PC-3 (cell line): ENCODE measurements around the gene SRCAP. TPM values are rescaled to one million over a fixed set of nuclear protein-coding genes. Genes with fewer than 3 reads are reported as not detected.
"Not testable (repeated sequence)": the region's sequence is repeated elsewhere in the genome, so short reads cannot be mapped to it uniquely, and the experiment has no call there.

Experiments used
- ATAC-seq: fragments of 200-7000 bp; cut with Tn5 transposase; 2 replicates; pipeline ENCODE4 v1.9.1; 2020; ENCODE audit warnings: mild to moderate bottlenecking, moderate library complexity
- BruUV-seq: library from RNA; stranded (reverse); fragments of 400-500 nt; replicated peaks from 2 replicates; lab custom pipeline; 2021; lab: Mats Ljungman, UMichigan
- CTCF ChIA-PET: fragments of 300-600 bp; sonication (Branson Sonifier 250); formaldehyde crosslinking; loops from one replicate; lab custom pipeline; 2022; ENCODE audit warnings: antibody characterized with exemption; lab: Charles Lee
- POLR2A ChIA-PET: fragments of 300-600 bp; sonication (Branson Sonifier 250); formaldehyde crosslinking; loops from one replicate; lab custom pipeline; 2022; ENCODE audit warnings: antibody characterized with exemption; ENCODE audit not compliant: unreplicated experiment; lab: Charles Lee
- DNase-seq: peaks from one replicate; pipeline ENCODE4 v3.0.0-alpha.2; 2015
- H2AFZ ChIP-seq: fragments of 300-600 bp; sonication (generic); 2 replicates; pipeline ENCODE4 v1.6.0; 2016; ENCODE audit warnings: antibody characterized with exemption, low read length
- H3F3A ChIP-seq: fragments of 300-600 bp; sonication (generic); one replicate; pipeline ENCODE4 v1.6.0; 2017; ENCODE audit warnings: antibody characterized with exemption, low read length, control low read depth, mild to moderate bottlenecking; ENCODE audit not compliant: unreplicated experiment
- H3K27ac ChIP-seq: fragments of 300-600 bp; sonication (generic); 2 replicates; pipeline ENCODE4 v1.5.1; 2016; ENCODE audit warnings: mild to moderate bottlenecking, low read length
- H3K27me3 ChIP-seq: fragments of 300-600 bp; sonication (generic); 2 replicates; pipeline ENCODE4 v1.6.1; 2016; ENCODE audit warnings: low read length, mixed read lengths
- H3K36me3 ChIP-seq: fragments of 300-600 bp; sonication (generic); 2 replicates; pipeline ENCODE4 v1.6.1; 2016; ENCODE audit warnings: low read depth, mixed run types, low read length, mixed read lengths
- H3K4me1 ChIP-seq: fragments of 300-600 bp; sonication (generic); 2 replicates; pipeline ENCODE4 v1.5.1; 2016; ENCODE audit warnings: low read length; ENCODE audit not compliant: insufficient read depth
- H3K4me2 ChIP-seq: fragments of 300-600 bp; sonication (generic); 2 replicates; pipeline ENCODE4 v1.6.0; 2016; ENCODE audit warnings: low read length
- H3K4me3 ChIP-seq: fragments of 300-600 bp; sonication (generic); 2 replicates; pipeline ENCODE4 v1.5.1; 2016; ENCODE audit warnings: mild to moderate bottlenecking, low read length, mixed read lengths
- H3K79me2 ChIP-seq: fragments of 300-600 bp; sonication (generic); 2 replicates; pipeline ENCODE4 v1.6.1; 2017; ENCODE audit warnings: low read length, mixed read lengths
- H3K9ac ChIP-seq: fragments of 300-600 bp; sonication (generic); 2 replicates; pipeline ENCODE4 v1.6.0; 2016; ENCODE audit warnings: mild to moderate bottlenecking, low read length
- H3K9me2 ChIP-seq: fragments of 300-600 bp; sonication (generic); replicated peaks from 2 replicates; pipeline ENCODE4 v1.6.1; 2016; ENCODE audit warnings: mixed run types, low read length, mixed read lengths
- H3K9me3 ChIP-seq: fragments of 300-600 bp; sonication (generic); 2 replicates; pipeline ENCODE4 v1.6.1; 2016; ENCODE audit warnings: low read length, mixed read lengths
- H4K20me1 ChIP-seq: fragments of 300-600 bp; sonication (generic); 2 replicates; pipeline ENCODE4 v1.6.1; 2016; ENCODE audit warnings: low read length, mixed read lengths
- CTCF ChIP-seq: fragments of 300-600 bp; sonication (generic); conservative IDR thresholded peaks from 2 replicates; pipeline ENCODE4 v1.5.1; 2017; ENCODE audit warnings: antibody characterized with exemption, low read depth, mild to moderate bottlenecking, low read length
- EZH2 ChIP-seq: fragments of 300-600 bp; sonication (generic); IDR thresholded peaks from one replicate; pipeline ENCODE4 v1.6.1; 2017; ENCODE audit warnings: antibody characterized with exemption, mild to moderate bottlenecking, low read length; ENCODE audit not compliant: unreplicated experiment
- EZH2phosphoT487 ChIP-seq: fragments of 300-600 bp; sonication (generic); IDR thresholded peaks from 2 replicates; pipeline ENCODE4 v1.6.1; 2018; ENCODE audit warnings: mild to moderate bottlenecking, antibody characterized with exemption, low read length, borderline replicate concordance
- intact Hi-C: fragments of 100-400 bp; cut with micrococcal nuclease; formaldehyde crosslinking; loops from 2 replicates; pipeline ENCODE4 v1.9.0; 2023
- total RNA-seq: library from RNA; depleted of rRNA; stranded (reverse); fragments of >200 nt; gene quantifications from 2 replicates; pipeline ENCODE4 v1.2.3, GENCODE V29; 2014

Gene SRCAP
- total RNA-seq, 1 experiment from 2014 or later, result 19.0 TPM

- TF ChIP-seq EZH2, result no peak
- TF ChIP-seq CTCF, result no peak
- no peak for TF ChIP-seq EZH2phosphoT487
- no peak for DNase-seq
- ChIA-PET CTCF (no interaction called here), POLR2A (no interaction called here)
- no peak overlapping the region for H3K9ac ChIP-seq
- no peaks in the 10 kb centered on the region for H4K20me1 ChIP-seq
- no peak for ATAC-seq
- H2AFZ ChIP-seq, result no peak overlapping the region
- H3K9me3 ChIP-seq, result no peaks in the 10 kb centered on the region
- H3K4me2 ChIP-seq, result no peak overlapping the region
- H3K27me3 ChIP-seq, result no peaks in the 10 kb centered on the region
- no peak overlapping the region for H3K27ac ChIP-seq
- no peaks in the 10 kb centered on the region for H3K79me2 ChIP-seq
- BruUV-seq, result no TSS peak
- H3K4me1 ChIP-seq, result peaks cover 5% of the 10 kb centered on the region
- no peaks in the 10 kb centered on the region for H3K36me3 ChIP-seq
- no peaks in the 10 kb centered on the region for H3F3A ChIP-seq
- no peaks in the 10 kb centered on the region for H3K9me2 ChIP-seq
- intact Hi-C loops, result no loop called here
- H3K4me3 ChIP-seq, result no peak overlapping the region
These were observed 6.4 kb upstream of the SRCAP start for GRCh38 chr16:30692396-30693064.

- peaks cover 16% of the 10 kb centered on the region for H3K79me2 ChIP-seq
- no peaks in the 10 kb centered on the region for H3K9me3 ChIP-seq
- DNase-seq (no peak), ATAC-seq (no peak)
- H3K4me1 ChIP-seq, result peaks cover 9% of the 10 kb centered on the region
- H3K9me2 ChIP-seq, result no peaks in the 10 kb centered on the region
- H3K27ac ChIP-seq, result no peak overlapping the region
- H2AFZ ChIP-seq, result no peak overlapping the region
- H3K4me2 ChIP-seq, result no peak overlapping the region
- no peaks in the 10 kb centered on the region for H3K27me3 ChIP-seq
- POLR2A ChIA-PET, result no interaction called here
- H3F3A ChIP-seq, result no peaks in the 10 kb centered on the region
- no peak overlapping the region for H3K9ac ChIP-seq
- BruUV-seq, result no TSS peak
- no peak for TF ChIP-seq CTCF
- TF ChIP-seq EZH2phosphoT487, result no peak
- TF ChIP-seq EZH2, result no peak
- H3K4me3 ChIP-seq, result no peak overlapping the region
- peaks cover under 1% of the 10 kb centered on the region; the same call in 1 of the 2 replicates for H3K36me3 ChIP-seq
- intact Hi-C loops, result no loop called here
- CTCF ChIA-PET, result interaction anchor here (0.8 kb wide), 1 partner anchor 21 kb away, joined by 3 read pairs; no protein-coding TSS in a partner anchor
- H4K20me1 ChIP-seq, result 0 out of 2 replicates have a peak, but pooled peaks cover 5% of the 10 kb centered on the region
These were observed 3.9 kb upstream of the SRCAP start for GRCh38 chr16:30694926-30695693.

- BruUV-seq, H3K9ac ChIP-seq, DNase-seq, CTCF ChIA-PET, H3K27ac ChIP-seq, POLR2A ChIA-PET, H4K20me1 ChIP-seq, H3F3A ChIP-seq, ATAC-seq, H2AFZ ChIP-seq, H3K4me3 ChIP-seq, H3K9me2 ChIP-seq, H3K9me3 ChIP-seq, H3K27me3 ChIP-seq, H3K4me2 ChIP-seq, intact Hi-C loops: not testable (repeated sequence)
- Histone ChIP-seq H3K4me1 (peaks cover 18% of the 10 kb centered on the region), H3K36me3 (peaks cover 14% of the 10 kb centered on the region), H3K79me2 (peaks cover 32% of the 10 kb centered on the region)
These were observed 2.3 kb upstream of the SRCAP start for GRCh38 chr16:30696646-30697045.
